NCI-H345 (cell line): ENCODE data around the gene RAD21L1.

Experiments used
- DNase-seq: peaks from one replicate; lab custom pipeline; 2025; lab: John Stamatoyannopoulos, UW

Gene RAD21L1

DNA sequence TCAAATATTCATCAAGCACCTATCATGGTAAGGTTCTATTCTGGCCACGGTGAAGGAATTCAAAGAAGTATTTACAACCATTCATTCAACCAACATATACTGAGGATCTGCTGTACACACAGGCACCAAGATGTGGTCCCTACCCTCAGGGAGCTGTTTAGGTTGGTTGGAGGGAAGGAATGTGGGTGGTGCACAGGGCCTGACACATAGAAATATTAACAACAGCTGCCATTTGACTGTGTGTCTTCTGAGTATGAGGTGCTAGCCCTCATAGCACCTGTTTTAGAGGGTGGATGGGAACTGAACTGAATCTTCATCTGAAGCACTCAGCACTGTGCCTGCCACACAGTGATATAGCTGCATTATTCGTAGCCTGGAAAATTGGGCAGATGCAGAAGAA, 47.5 kb downstream of the RAD21L1 start:
- no peak for DNase-seq

- DNase-seq = peak; percentile 99
Observed at GRCh38 chr20:1274485-1275311, 48.9 kb downstream of the RAD21L1 start.

GRCh38 chr20:1275919-1276318, 50.1 kb downstream of the RAD21L1 start:
- no peak for DNase-seq

DNA sequence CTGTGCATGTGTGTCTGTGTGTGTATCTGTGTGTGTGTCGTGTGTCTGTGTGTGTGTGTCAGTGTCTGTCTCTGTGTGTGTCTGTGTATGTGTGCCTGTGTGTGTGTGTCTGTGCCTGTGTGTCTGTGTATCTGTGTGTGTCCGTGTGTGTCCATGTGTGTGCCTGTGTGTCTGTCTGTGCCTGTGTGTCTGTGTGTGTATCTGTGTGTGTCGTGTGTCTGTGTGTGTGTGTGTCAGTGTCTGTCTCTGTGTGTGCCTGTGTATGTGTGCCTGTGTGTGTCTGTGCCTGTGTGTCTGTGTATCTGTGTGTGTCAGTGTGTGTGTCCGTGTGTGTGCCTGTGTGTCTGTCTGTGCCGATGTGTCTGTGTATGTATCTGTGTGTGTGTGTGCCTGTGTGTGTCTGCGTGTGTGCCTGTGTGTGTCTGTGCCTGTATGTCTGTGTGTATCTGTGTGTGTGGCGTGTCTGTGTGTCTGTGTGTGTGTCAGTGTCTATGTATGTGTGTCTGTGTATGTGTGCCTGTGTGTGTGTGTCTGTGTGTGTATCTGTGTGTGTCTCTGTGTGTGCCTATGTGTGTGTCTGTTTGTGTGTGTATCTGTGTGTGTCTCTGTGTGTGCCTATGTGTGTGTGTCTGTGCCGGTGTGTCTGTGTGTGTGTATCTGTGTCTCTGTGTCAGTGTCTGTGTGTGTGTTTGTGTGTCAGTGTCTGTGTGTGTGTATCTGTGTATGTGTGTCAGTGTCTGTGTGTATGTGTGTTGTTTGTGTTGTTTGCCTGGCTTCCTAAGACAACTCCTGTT, 51.9 kb downstream of the RAD21L1 start:
- DNase-seq = no peak

DNA sequence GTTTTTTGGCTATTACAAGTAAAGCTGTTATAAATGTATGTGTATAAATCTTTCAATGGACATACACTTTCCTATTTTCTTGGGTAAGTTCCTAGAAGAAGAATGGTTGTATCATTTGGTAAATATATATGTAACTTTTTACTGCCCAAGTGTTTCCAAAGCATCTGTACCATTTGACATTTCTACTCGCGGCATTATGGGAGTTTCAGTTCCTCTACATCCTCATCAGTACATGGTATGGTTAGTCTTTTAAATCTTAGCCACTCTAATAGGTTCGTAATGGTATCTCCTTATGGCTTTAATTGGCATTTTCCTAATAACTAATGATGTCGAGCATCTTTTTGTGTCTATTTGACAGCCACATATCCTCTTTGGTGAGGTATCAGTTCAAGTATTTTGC, 53.1 kb downstream of the RAD21L1 start:
- no peak for DNase-seq

- no peak for DNase-seq
Observed at GRCh38 chr20:1280195-1281102, 54.6 kb downstream of the RAD21L1 start.

- peak; percentile 89 for DNase-seq
Observed at GRCh38 chr20:1281279-1282057, 55.6 kb downstream of the RAD21L1 start.

GRCh38 chr20:1282966-1283365, 57.1 kb downstream of the RAD21L1 start:
- no peak for DNase-seq

GRCh38 chr20:1283522-1284510, 58.0 kb downstream of the RAD21L1 start:
- no peak for DNase-seq

DNA sequence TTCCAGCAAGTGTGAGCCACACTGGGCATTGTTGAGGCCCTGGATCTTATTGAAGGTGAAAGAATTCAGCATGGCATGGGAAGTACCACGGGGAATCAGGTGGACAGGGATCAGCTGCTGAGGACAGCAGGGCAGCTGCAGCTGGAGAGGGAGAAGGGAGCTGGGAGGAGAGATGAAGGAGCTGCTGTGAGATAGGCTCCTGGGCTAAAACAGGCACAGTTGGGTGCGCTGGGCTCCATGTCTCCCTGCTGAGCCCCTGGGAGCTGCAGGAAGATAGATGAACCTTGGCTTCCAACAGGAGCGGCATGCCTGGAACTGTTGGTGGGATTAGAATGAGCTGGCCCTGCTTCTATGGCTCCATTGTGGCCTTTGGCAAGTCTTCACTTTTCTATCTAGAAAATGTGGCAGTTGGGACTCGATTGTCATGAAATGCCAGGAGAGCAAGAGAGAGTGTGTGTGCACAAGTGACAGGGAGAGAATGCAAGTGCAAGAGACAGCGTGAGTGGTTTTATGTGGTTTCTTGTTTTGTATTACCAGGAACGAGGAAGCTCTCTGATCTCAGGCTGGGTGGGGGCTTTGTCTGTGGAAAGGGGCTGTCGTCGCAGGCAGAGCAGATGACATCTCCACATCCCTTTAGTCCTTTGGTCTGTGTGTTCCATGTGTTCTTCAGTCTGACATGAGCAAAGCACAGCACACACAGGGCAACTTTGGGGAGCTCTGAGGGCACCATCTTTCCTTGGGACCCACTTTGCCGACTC, 60.6 kb downstream of the RAD21L1 start:
- DNase-seq = no peak

DNA sequence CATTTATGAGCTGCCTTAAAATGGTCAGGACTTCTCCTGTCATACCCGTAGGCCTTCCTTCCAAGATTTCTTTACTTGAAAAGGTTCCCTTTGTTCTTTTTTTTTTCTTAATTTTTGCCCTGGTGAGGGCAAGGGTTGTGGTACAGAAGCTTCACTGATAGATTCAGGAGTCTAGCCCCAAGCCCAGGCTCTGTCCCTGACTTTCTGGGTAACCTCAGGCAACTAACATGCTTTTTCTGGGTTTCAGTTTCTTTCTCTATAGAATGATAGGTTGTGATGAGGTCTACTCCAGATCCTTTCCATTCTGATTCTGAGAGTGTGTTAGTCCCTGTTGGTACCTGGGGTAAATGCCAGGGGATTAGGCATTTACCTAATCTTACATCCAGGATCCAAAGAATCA, 61.5 kb downstream of the RAD21L1 start:
- DNase-seq = no peak

- DNase-seq = no peak
Observed at GRCh38 chr20:1287787-1288569, 62.1 kb downstream of the RAD21L1 start.

- DNase-seq = no peak
Observed at GRCh38 chr20:1291191-1291741, 65.4 kb downstream of the RAD21L1 start.

GRCh38 chr20:1292620-1293019, 66.8 kb downstream of the RAD21L1 start:
- no peak for DNase-seq

DNA sequence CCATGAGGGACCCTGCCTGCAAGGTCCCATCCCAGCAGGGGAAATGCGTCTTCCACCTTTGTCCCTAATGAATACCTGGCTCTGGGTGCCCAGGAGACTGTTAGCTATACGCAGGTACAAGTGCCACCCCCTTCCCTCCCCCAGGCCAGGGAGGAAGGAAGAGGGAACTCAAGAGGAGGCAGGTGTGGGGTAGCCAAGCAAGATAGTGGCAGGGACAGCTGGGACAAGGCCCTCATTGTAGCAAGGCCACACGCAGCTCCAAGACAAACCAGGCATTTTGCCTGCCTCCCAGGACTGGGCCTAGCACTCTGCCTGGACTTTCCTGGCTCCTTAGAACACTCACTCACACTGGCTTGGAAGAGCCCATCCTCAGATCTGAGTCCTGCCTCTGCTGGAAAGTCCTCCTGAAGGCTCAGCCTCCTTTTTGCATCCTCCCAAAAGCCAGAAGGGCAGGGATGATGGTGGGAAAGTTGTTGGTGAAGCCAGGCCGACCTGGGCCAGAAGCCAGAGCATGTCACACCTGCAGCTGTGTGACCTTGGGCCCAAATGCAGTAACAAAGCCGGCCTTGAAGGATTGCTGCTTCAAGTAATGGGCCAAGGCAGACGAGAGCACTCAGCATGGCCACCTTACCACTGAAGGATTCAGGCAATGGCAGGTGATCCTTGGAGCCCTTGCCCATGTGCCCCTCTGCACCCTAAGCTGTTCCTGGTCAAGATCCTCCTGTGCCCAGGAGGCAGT, 68.0 kb downstream of the RAD21L1 start:
- peak; percentile 70 for DNase-seq

DNA sequence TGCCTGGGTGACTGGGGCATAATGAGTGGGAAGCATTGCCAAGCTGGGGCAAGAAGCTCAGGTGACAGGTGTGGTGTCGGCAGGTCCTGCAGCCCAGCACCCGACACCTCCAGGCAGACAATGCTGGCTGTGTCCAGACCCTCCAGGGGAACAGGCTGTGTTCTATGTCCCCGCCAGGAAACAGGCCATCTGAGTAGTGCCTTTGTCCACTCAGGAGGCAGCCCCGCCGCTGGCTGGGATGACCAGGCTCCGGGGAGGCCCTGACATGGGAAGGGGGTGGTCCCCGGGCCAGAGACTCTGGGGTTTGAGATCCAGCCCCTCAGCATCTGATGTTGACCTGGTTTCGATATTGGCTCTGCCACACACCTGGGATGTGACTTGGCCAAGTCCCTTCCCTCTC, 68.7 kb downstream of the RAD21L1 start:
- DNase-seq = no peak

DNA sequence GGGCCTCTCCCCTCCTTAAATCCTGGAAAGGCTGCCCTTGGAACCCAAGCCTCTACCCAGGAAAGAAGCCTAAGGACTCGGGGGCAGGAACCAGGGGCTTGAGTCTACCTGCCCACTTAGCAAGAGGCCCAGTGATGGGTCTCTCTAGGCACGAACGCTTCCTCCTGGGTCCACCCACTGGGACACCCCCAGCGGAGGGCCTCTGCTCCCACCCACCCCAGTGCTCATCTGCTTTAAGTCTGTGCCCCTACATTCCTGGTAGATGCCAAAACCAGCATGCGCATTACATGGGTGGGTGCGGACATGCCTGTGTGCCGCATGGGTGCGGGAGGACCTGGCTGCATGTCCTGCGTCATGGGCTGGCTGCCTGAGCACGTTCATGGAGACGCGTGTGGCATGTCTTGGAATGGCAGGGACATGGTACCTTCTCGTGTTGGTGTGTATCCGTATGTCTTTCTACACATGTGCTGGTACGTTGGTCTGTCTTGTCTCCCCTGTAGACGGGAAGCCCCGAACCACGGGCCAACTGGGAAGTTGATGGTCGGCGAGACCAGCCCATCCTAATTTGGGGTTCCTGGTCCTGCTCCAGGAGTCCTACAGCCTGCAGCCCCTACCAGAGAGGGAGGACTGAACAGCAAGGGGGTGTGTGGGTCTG, 69.6 kb downstream of the RAD21L1 start:
- DNase-seq = no peak
